ENCODE data around the gene NT5C1B.

- no peak for TF ChIP-seq CTCF (IDR thresholded peaks at IDR 0.05)
- TF ChIP-seq POLR2A (IDR thresholded peaks at IDR 0.05): no peak
These were observed 12.9 kb upstream of the NT5C1B start for GRCh38 chr2:18602298-18602697.

Measured in body of pancreas (tissue), 4 donors.